ENCODE measurements around the gene APBA1. TPM values are rescaled to one million over a fixed set of nuclear protein-coding genes. Genes with fewer than 3 reads are reported as not detected.

APBA1 gene
- total and polyA plus RNA-seq, 2 donors (not counting 1 experiment from before 2014, with no cell fraction given): 0.01 to 0.05 TPM

DNA sequence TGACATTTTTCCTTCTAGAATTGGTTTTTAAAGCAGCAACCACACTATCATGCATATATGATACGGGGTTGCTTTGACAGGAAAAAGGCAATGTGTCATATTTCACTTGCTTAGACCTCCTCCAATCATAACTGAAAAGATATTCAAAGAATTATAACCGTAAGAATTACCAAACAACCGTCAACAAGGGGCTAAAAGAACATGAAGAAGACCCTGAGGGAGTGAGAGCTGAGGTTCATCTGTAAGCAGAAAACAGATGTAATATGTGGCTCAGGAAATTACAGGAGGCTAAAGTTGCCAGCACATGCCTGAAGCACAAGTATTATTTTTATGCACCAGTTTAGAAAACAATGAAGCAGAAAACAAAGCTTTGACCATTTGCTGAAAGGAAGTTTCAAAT, 78.9 kb downstream of the APBA1 start:
- Histone ChIP-seq H2AFZ (ENCODE audit: insufficient read depth, low read depth, low read length, poor library complexity, severe bottlenecking) (no peak overlapping the region), H3K79me2 (ENCODE audit: control insufficient read depth, insufficient read depth, low read length) (no peaks in the 10 kb centered on the region), H4K20me1 (ENCODE audit: control insufficient read depth, insufficient read depth, low read length, poor library complexity, severe bottlenecking) (no peaks in the 10 kb centered on the region), H3K9me3 (ENCODE audit: control extremely low read depth in 1 of 3, control insufficient read depth in 2 of 3, insufficient read depth in 1 of 3, low read length in 2 of 3) (no peaks in the 10 kb centered on the region), H3K4me1 (ENCODE audit: control insufficient read depth in 2 of 2, insufficient read depth in 2 of 2, low read length in 2 of 2) (no peaks in the 10 kb centered on the region), H3K9ac (ENCODE audit: low read length) (no peak overlapping the region), H3K36me3 (replicated peaks in 1 of 2; ENCODE audit: control extremely low read depth in 1 of 2, control insufficient read depth in 1 of 2, extremely low read depth in 1 of 2, insufficient read depth in 2 of 2, low read length in 1 of 2) (no peaks in the 10 kb centered on the region), H3K4me3 (ENCODE audit: control extremely low read depth in 1 of 5, extremely low read depth in 1 of 5, insufficient read depth in 1 of 5, low read depth in 2 of 5, low read length in 4 of 5) (no peak overlapping the region), H3K4me2 (replicated peaks; ENCODE audit: low read depth, low read length, poor library complexity, severe bottlenecking) (no peak overlapping the region), H3K27me3 (replicated peaks in 1 of 4; ENCODE audit: control extremely low read depth in 1 of 4, control insufficient read depth in 3 of 4, insufficient read depth in 4 of 4, low read length in 3 of 4) (no peaks in the 10 kb centered on the region), H3K27ac (ENCODE audit: low read length in 2 of 2) (no peak overlapping the region)
- ATAC-seq (ENCODE audit: low read depth) (no peak), DNase-seq (no peak)
- H3K4me1 Mint-ChIP-seq: no peaks in the 10 kb centered on the region
- POLR2A ChIA-PET: no interaction called here
- no peaks in the 10 kb centered on the region for H3K9me3 Mint-ChIP-seq (ENCODE audit: insufficient read depth)
- H3K27me3 Mint-ChIP-seq: no peaks in the 10 kb centered on the region
- TF ChIP-seq, protein P1, sequence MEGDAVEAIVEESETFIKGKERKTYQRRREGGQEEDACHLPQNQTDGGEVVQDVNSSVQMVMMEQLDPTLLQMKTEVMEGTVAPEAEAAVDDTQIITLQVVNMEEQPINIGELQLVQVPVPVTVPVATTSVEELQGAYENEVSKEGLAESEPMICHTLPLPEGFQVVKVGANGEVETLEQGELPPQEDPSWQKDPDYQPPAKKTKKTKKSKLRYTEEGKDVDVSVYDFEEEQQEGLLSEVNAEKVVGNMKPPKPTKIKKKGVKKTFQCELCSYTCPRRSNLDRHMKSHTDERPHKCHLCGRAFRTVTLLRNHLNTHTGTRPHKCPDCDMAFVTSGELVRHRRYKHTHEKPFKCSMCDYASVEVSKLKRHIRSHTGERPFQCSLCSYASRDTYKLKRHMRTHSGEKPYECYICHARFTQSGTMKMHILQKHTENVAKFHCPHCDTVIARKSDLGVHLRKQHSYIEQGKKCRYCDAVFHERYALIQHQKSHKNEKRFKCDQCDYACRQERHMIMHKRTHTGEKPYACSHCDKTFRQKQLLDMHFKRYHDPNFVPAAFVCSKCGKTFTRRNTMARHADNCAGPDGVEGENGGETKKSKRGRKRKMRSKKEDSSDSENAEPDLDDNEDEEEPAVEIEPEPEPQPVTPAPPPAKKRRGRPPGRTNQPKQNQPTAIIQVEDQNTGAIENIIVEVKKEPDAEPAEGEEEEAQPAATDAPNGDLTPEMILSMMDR (IDR thresholded peaks at IDR 0.05): no peak
- no peak for TF ChIP-seq EZH2 (IDR thresholded peaks at IDR 0.05; ENCODE audit: borderline replicate concordance, insufficient read depth, low read depth, low read length, poor library complexity, severe bottlenecking)
- CTCF ChIA-PET: no interaction called here
- WGBS (ENCODE audit: insufficient coverage): no CpG with 5 or more reads among the region's 3 CpGs
- intact Hi-C loops (cut with micrococcal nuclease): no loop called here
- no peak overlapping the region for H3K4me3 Mint-ChIP-seq
- no peak overlapping the region for H3K27ac Mint-ChIP-seq

DNA sequence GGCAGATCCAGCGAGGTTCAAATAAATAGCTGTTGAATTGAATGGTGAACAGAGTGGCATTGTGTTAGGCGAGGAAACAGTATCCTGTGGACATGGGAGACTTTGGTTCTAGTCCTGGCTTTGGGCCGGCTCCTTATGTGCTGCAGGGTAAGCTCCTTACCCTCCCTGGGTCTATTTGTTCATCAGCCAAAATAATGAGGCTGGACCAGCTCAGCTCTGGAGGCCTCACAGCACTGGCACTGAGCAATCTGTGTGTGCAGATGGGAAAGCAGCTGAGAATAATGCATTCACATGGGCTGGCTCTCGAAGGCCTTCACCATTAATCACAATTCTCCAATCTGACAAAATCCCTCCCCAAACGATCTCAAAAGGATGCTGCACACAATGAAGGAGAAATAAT, 81.9 kb downstream of the APBA1 start:
- Histone ChIP-seq H3K9ac (ENCODE audit: low read length) (no peak overlapping the region), H4K20me1 (ENCODE audit: control insufficient read depth, insufficient read depth, low read length, poor library complexity, severe bottlenecking) (no peaks in the 10 kb centered on the region), H3K4me1 (ENCODE audit: control insufficient read depth in 2 of 2, insufficient read depth in 2 of 2, low read length in 2 of 2) (no peaks in the 10 kb centered on the region), H2AFZ (ENCODE audit: insufficient read depth, low read depth, low read length, poor library complexity, severe bottlenecking) (no peak overlapping the region), H3K36me3 (replicated peaks in 1 of 2; ENCODE audit: control extremely low read depth in 1 of 2, control insufficient read depth in 1 of 2, extremely low read depth in 1 of 2, insufficient read depth in 2 of 2, low read length in 1 of 2) (no peaks in the 10 kb centered on the region), H3K4me3 (ENCODE audit: control extremely low read depth in 1 of 5, extremely low read depth in 1 of 5, insufficient read depth in 1 of 5, low read depth in 2 of 5, low read length in 4 of 5) (no peak overlapping the region), H3K9me3 (ENCODE audit: control extremely low read depth in 1 of 3, control insufficient read depth in 2 of 3, insufficient read depth in 1 of 3, low read length in 2 of 3) (no peaks in the 10 kb centered on the region), H3K79me2 (ENCODE audit: control insufficient read depth, insufficient read depth, low read length) (no peaks in the 10 kb centered on the region), H3K27ac (ENCODE audit: low read length in 2 of 2) (no peak overlapping the region), H3K4me2 (replicated peaks; ENCODE audit: low read depth, low read length, poor library complexity, severe bottlenecking) (no peak overlapping the region), H3K27me3 (replicated peaks in 1 of 4; ENCODE audit: control extremely low read depth in 1 of 4, control insufficient read depth in 3 of 4, insufficient read depth in 4 of 4, low read length in 3 of 4) (no peaks in the 10 kb centered on the region)
- Mint-ChIP-seq H3K27ac (no peak overlapping the region), H3K9me3 (ENCODE audit: insufficient read depth) (no peaks in the 10 kb centered on the region), H3K4me3 (no peak overlapping the region), H3K27me3 (peaks cover 4% of the 10 kb centered on the region), H3K4me1 (no peaks in the 10 kb centered on the region)
- DNase-seq (no peak), ATAC-seq (ENCODE audit: low read depth) (no peak)
- CTCF ChIA-PET: no interaction called here
- TF ChIP-seq EZH2 (IDR thresholded peaks at IDR 0.05; ENCODE audit: borderline replicate concordance, insufficient read depth, low read depth, low read length, poor library complexity, severe bottlenecking): no peak
- TF ChIP-seq, protein P1 (IDR thresholded peaks at IDR 0.05): no peak
- POLR2A ChIA-PET: no interaction called here
- WGBS (ENCODE audit: insufficient coverage): 94% methylated on average over 4 of the region's 5 CpGs
- intact Hi-C loops (cut with micrococcal nuclease): no loop called here

All from B cell (primary cell).